Esophagus squamous epithelium (tissue), 4 donors: ENCODE measurements around the gene CORO7.

Experiments
- CTCF ChIP-seq, 6 experiments: fragments of 450-650 bp in 4 of 6; fragments of 200-600 bp in 2 of 6; sonication (generic) in 2 of 6; IDR thresholded peaks; one replicate each; pipeline ENCODE4 v1.5.1; 2016 to 2019; ENCODE audit warnings: antibody characterized with exemption in 6 of 6, mild to moderate bottlenecking in 4 of 6, moderate library complexity in 4 of 6
- POLR2A ChIP-seq, 4 donors: fragments of 450-650 bp; IDR thresholded peaks; one replicate each; pipeline ENCODE4 v1.6.1; 2017; ENCODE audit warnings: antibody characterized with exemption in 4 of 4, mild to moderate bottlenecking in 4 of 4, moderate library complexity in 3 of 4

DNA sequence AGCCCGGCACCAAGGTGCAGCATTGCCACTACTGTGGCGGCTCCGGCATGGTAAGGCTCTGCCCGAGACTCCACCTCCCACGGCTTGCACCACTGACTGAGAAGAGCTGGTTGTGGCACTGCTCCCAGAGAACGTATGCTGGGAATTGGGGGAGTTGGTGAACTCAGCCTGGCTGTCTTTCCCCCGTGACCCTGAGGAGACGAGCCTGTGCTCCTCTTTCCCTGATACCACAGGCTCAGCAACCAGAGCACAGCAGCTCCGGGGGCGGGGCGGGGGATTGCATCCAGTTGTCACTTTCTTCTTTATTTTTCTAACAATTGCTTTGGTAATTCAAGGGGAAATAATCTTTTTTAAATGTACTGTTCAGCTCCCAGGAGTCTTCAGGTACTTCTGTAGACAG, 26.0 kb upstream of the CORO7 start:
- TF ChIP-seq CTCF (IDR thresholded peaks at IDR 0.05): no peak
- TF ChIP-seq POLR2A (IDR thresholded peaks at IDR 0.05): no peak
